ENCODE measurements around the gene ALKBH3. TPM values are rescaled to one million over a fixed set of nuclear protein-coding genes. Genes with fewer than 3 reads are reported as not detected.

Gene ALKBH3
- total RNA-seq, 1 donor from 2014 or later: 41.9 TPM

DNA sequence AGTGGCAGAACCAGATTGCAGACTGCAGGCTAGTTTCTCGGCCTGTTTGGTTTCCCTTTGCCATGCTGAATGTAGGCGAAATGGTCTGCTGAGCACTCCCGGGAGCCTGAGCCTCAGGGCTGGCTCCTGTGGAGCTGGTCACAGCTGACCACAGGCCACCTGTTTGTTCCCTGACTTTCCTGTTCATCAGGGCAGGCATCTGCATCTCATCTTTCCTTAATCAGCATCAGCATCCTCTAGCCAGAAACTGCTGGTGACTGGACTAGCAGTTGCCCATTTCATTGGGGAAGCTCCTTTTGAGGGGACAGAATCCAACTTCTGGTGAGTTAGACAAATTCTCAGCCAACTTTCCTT lies 41.6 kb downstream of the ALKBH3 start:
- DNase-seq (ENCODE audit: low spot score): no peak

DNA sequence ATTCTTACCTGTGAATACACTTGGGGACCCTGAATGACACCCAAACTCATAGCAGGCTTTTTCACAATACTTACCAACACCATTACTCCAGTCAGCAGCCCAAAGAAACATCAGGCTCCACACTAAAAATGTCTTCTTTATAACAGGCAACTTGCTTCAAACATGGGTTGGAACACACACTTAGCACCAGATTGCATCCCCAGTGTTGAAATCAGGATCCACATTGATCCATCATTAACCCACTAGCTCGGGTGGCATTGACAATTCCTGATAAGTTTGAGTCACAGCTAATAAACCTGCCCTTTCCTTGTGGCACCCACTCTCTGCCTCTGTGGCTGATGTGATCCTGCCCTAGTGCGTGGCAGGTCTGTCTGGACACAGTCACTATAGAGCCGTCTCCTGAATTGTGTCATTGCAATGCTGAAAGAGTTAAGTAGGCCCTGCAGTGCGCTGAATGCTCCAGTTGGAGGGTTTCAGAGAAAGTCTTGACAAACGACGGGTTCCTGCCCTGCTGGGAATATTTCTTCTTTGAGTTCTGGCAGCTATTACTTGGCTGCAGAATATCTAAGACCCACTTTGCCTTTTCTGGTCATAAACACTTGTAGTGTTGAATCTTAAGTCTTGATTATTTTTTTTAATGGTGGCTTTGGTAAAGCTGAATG lies 42.2 kb downstream of the ALKBH3 start:
- DNase-seq (ENCODE audit: low spot score): peak; percentile 48

GRCh38 chr11:43923406-43924111 lies 42.9 kb downstream of the ALKBH3 start:
- DNase-seq (ENCODE audit: low spot score): peak; percentile 55

DNA sequence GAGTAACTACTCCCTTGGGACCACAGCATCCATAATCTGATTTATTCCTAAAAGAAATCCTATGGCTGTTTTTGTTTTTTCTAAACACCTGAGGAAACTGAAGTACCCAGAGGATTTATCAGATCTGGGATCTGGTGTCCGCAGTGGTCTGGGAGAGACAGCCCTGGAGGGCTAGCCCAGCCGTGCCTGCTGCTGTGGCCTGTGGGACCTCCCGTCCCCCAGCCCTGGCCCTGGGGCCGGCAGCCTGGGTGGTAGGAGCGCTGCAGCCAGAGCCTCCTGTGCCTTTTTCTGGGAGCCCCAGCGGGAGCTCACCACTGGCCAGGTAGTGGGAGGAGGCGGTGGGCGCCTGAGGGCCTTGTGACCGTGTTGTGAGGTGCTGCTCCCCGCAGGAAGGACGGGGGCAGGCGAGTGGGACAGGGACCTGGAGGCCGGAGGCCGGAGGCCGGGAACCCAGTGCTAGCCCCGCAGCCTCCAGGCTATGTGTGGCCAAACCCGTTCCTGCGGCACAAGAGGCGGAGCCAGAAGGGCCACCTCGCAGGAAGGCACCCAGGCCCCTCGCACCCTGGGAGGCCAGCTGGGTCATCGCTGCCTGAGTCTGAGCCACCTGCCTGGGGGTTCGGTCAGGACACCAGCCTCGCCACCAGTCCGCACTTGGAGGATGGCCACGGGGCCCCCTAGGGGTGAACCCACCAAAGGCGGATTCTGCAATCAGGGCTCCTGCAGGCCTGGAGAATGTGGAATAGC lies 43.7 kb downstream of the ALKBH3 start:
- DNase-seq (ENCODE audit: low spot score): no peak

DNA sequence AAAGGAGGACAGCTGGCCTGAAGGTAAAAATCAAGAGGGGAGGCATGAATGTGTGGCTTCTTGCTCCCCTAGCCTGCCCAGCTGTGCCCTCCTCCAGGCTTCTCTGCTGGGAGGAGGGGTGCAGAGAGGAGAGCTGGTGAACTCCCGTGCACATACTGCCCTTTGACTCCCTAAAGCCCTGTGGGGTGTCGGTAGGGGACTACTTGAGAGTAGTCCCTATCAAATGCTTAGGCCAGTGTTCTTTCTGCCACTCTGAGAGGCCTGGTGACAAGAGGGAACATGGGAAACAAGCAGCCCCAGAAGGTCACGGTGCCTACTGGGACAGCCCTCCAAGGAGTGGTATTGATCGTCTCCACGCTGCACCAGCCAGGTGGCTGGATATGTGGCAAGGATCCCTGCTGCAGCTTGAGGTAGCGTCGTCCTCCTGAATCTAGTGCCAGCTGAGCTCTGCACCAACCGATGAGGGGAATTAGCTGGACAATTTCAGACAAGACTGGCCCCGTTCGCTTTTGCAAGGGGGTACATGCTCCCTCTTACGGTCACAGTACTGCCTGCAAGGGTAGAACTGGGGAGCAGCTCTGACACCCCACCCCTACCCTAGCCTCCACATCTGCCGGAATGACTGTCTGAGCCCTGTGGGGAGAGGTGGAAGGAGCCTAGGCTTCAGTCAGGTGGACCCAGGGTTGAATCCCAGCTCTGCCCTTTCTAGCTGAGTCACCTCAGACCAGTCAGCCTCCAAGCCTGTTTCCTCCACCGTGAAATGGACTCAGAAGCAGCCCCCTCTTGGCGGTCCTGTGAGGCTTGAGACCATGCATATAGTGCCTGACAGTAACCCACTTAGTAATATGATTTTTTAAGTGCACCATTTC lies 44.7 kb downstream of the ALKBH3 start:
- no peak for DNase-seq (ENCODE audit: low spot score)

GRCh38 chr11:43925932-43926505 lies 45.4 kb downstream of the ALKBH3 start:
- DNase-seq (ENCODE audit: low spot score): no peak

DNA sequence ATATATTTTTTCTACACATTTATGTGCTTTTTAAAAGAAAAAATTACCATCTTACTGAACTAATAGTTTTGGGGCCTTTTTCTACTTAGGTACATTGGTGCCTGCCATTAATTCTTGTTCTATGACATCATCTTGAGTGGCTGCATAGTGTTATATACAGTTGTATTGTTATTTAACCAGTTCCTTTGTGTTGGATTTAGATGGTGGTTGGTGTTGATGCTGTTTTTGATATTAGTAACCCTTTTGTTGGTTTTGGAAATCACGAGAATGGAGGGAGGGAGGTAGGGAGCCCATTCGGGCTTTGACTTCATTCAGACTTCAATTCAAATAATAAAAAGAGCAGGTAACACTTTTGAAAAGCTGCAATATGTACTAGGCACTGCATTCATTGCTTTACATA lies 46.4 kb downstream of the ALKBH3 start:
- DNase-seq (ENCODE audit: low spot score): no peak

- no peak for DNase-seq (ENCODE audit: low spot score)
These were observed 47.5 kb downstream of the ALKBH3 start for GRCh38 chr11:43927925-43928707.

- DNase-seq (ENCODE audit: low spot score): no peak
These were observed 48.1 kb downstream of the ALKBH3 start for GRCh38 chr11:43928721-43929120.

- no peak for DNase-seq (ENCODE audit: low spot score)
These were observed 50.5 kb downstream of the ALKBH3 start for GRCh38 chr11:43930868-43931716.

DNA sequence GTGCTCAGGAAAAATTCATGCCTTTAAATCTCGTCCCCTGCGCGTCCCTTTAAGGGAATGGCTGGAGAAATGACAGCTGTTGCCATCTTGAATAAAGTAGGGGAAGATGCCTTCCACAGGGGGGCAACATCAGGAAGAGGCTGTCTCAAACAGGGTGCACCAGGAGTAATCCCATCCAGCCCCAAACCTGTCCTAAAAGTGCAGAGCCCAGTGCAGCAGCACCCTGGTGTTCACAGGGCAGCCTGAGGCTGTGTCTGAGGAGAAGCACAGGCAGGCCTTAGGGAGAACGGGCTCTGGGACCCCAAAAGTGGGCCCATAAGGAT lies 51.0 kb downstream of the ALKBH3 start:
- no peak for DNase-seq (ENCODE audit: low spot score)

- DNase-seq (ENCODE audit: low spot score): no peak
These were observed 52.6 kb downstream of the ALKBH3 start for GRCh38 chr11:43933226-43933607.

- DNase-seq (ENCODE audit: low spot score): no peak
These were observed 53.2 kb downstream of the ALKBH3 start for GRCh38 chr11:43933608-43934551.

GRCh38 chr11:43934601-43935423 lies 54.2 kb downstream of the ALKBH3 start:
- no peak for DNase-seq (ENCODE audit: low spot score)

GRCh38 chr11:43935424-43935979 lies 54.9 kb downstream of the ALKBH3 start:
- no peak for DNase-seq (ENCODE audit: low spot score)

DNA sequence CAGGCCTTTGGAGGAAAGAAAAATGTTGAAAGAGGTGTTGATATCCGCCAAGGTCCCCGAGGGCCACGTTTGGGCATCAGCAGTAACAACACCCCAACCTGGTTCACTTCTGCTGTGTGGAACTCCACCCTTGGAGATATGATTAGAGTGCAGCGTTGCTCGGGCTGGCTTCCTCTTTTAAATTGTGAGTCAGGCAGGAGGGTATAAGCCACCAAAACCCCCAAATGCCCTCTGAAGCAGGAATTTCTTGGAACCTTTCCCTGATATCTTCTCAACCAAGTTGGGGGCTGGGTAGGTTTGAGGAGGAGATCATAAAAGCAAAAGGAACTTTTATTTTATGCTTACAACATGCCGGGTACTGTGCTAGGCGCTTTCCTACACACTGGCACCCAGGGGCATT lies 55.4 kb downstream of the ALKBH3 start:
- no peak for DNase-seq (ENCODE audit: low spot score)
